Endodermal cell (in vitro differentiated cells): ENCODE data around the gene CTAG1B. TPM values are rescaled to one million over a fixed set of nuclear protein-coding genes. Genes with fewer than 3 reads are reported as not detected.
"Not testable (repeated sequence)": the region's sequence is repeated elsewhere in the genome, so short reads cannot be mapped to it uniquely, and the experiment has no call there.

Experiments
- DNase-seq: peaks from one replicate; pipeline ENCODE4 v3.0.0-alpha.2; 2017
- H3K27ac ChIP-seq: 2 replicates; pipeline ENCODE4 v1.5.1; 2013; ENCODE audit warnings: mild to moderate bottlenecking, low read depth, low read length, moderate library complexity
- H3K27me3 ChIP-seq: 2 replicates; pipeline ENCODE4 v1.6.1; 2013; ENCODE audit warnings: mild to moderate bottlenecking, low read length, moderate library complexity; ENCODE audit not compliant: insufficient read depth, control insufficient read depth, poor library complexity, severe bottlenecking
- H3K36me3 ChIP-seq: 2 replicates; pipeline ENCODE4 v1.7.0; 2013; ENCODE audit warnings: mild to moderate bottlenecking, low read length, moderate library complexity; ENCODE audit not compliant: control insufficient read depth, insufficient read depth
- H3K4me1 ChIP-seq: one replicate; pipeline ENCODE4 v1.7.0; 2013; ENCODE audit warnings: low read length; ENCODE audit not compliant: control insufficient read depth, insufficient read depth
- H3K4me3 ChIP-seq: 2 replicates; pipeline ENCODE4 v1.5.1; 2013; ENCODE audit warnings: mild to moderate bottlenecking, low read length, moderate library complexity
- H3K9ac ChIP-seq: 2 replicates; pipeline ENCODE4 v1.6.1; 2013; ENCODE audit warnings: mild to moderate bottlenecking, low read length, moderate library complexity; ENCODE audit not compliant: poor library complexity, severe bottlenecking; ENCODE audit errors: extremely low read depth
- H3K9me3 ChIP-seq: 2 replicates; pipeline ENCODE4 v1.6.1; 2013; ENCODE audit warnings: mild to moderate bottlenecking, low read length, moderate library complexity; ENCODE audit not compliant: control insufficient read depth
- H3K27ac Mint-ChIP-seq: 2 replicates; pipeline ENCODE4 v1.8.0; 2020; ENCODE audit warnings: mixed read lengths
- H3K27me3 Mint-ChIP-seq: 2 replicates; pipeline ENCODE4 v1.8.0; 2021; ENCODE audit warnings: mild to moderate bottlenecking, mixed read lengths; ENCODE audit not compliant: insufficient read depth
- H3K36me3 Mint-ChIP-seq: 2 replicates; pipeline ENCODE4 v1.8.0; 2020; ENCODE audit warnings: low read depth, mixed read lengths
- H3K4me1 Mint-ChIP-seq: 2 replicates; pipeline ENCODE4 v1.8.0; 2020; ENCODE audit warnings: mixed read lengths
- H3K4me3 Mint-ChIP-seq: 2 replicates; pipeline ENCODE4 v1.8.0; 2020; ENCODE audit warnings: mild to moderate bottlenecking, moderate library complexity, mixed read lengths
- H3K9me3 Mint-ChIP-seq: 2 replicates; pipeline ENCODE4 v1.8.0; 2020; ENCODE audit warnings: mild to moderate bottlenecking, mixed read lengths
- WGBS, 2 experiments: methylation state at CpG; one replicate each; pipeline versions ENCODE4 v1.1.5 to v1.1.7; 2013; ENCODE audit warnings: missing lambda C conversion rate in 2 of 2, mixed read lengths in 1 of 2; ENCODE audit not compliant: insufficient coverage in 1 of 2, insufficient read length in 1 of 2; 5-methylcytosine and 5-hydroxymethylcytosine counted together
- total RNA-seq, 2 donors: library from RNA; stranded (reverse); fragmentation: NEBNext Ultra II Directional in 1 of 2; extraction: Animal tissue kit (Norgen Biotek cat#: 25700) in 1 of 2; gene quantifications; 2 replicates in 1 of 2; 3 replicates in 1 of 2; pipeline ENCODE4 v1.2.1, GENCODE V29; 2021
- TF ChIP-seq, protein P1 (sequence below): fragments of 200-600 bp; sonication (generic); conservative IDR thresholded peaks from 2 replicates; pipeline ENCODE4 v1.5.0; 2021; ENCODE audit warnings: antibody characterized with exemption, mild to moderate bottlenecking

CTAG1B gene
- total RNA-seq, 2 donors from 2014 or later, result not detected

DNA sequence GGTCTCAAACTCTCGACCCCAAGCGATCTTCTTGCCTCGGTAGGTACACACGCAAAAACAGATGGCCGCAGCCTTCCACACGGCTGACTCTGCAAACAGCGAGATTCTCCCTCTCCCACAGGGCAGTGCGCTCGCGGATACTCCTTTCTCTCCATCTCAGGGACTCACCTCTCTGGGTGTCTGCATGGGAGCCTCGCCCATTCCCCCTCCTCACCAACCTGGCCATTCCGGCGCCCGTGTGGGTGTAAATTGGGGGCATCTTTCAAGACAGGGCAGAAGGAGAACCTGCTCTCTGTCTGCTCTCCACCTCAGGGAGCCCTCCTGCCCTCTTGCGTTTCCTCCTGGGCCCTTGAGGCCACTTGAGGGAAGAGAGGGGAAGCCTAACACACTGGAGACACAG lies 29.8 kb upstream of the CTAG1B start:
- H3K4me1 ChIP-seq, result no peaks in the 10 kb centered on the region
- TF ChIP-seq, protein P1, sequence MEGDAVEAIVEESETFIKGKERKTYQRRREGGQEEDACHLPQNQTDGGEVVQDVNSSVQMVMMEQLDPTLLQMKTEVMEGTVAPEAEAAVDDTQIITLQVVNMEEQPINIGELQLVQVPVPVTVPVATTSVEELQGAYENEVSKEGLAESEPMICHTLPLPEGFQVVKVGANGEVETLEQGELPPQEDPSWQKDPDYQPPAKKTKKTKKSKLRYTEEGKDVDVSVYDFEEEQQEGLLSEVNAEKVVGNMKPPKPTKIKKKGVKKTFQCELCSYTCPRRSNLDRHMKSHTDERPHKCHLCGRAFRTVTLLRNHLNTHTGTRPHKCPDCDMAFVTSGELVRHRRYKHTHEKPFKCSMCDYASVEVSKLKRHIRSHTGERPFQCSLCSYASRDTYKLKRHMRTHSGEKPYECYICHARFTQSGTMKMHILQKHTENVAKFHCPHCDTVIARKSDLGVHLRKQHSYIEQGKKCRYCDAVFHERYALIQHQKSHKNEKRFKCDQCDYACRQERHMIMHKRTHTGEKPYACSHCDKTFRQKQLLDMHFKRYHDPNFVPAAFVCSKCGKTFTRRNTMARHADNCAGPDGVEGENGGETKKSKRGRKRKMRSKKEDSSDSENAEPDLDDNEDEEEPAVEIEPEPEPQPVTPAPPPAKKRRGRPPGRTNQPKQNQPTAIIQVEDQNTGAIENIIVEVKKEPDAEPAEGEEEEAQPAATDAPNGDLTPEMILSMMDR, result no peak
- no peak overlapping the region for H3K9ac ChIP-seq
- no peak for DNase-seq
- Mint-ChIP-seq H3K4me1 (no peaks in the 10 kb centered on the region), H3K27ac (no peak overlapping the region), H3K27me3 (no peaks in the 10 kb centered on the region), H3K9me3 (peaks cover 25% of the 10 kb centered on the region), H3K4me3 (no peak overlapping the region), H3K36me3 (no peaks in the 10 kb centered on the region)
- H3K36me3 ChIP-seq, result no peaks in the 10 kb centered on the region
- no peaks in the 10 kb centered on the region for H3K9me3 ChIP-seq
- H3K4me3 ChIP-seq, result no peak overlapping the region
- no peaks in the 10 kb centered on the region for H3K27me3 ChIP-seq
- no peak overlapping the region for H3K27ac ChIP-seq
- 94% methylated on average over 11 of the region's 15 CpGs; no CpG with 5 or more reads in 1 of the 2 experiments for WGBS, 2 experiments

DNA sequence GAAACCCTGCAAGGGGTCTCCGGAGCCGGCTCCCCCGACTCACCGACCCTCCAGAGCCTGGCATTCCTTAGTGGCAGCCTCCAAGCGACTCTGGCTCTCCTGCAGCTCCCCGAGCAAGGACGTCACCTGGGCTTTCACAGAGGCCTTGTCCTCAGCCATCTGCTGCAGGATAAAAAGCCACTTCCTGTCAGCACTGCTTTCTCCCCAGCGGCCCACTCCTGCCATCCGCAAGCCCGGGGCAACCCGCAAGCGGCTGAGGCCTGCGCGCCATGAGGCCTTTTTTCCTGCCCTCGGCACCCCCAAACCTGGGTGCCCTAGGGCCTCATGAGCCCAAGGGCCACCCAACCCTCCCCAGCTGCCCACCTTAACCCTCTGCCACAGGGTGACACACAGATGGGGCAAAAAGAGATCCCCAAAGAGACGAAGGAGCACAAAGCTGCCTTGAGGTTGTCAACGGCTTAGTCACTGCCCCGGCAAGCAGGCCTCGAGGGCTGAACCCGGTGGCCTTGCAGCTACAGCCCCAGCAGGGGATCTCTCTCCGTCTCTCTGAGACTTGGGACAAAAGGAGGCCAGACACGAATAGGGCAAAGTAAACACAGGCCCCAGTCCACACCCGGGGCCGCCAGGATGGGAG lies 26.8 kb upstream of the CTAG1B start:
- H3K4me3 ChIP-seq, H3K36me3 ChIP-seq, H3K4me1 ChIP-seq, DNase-seq, H3K9me3 ChIP-seq, H3K4me3 Mint-ChIP-seq, H3K9ac ChIP-seq, H3K27me3 ChIP-seq, H3K27me3 Mint-ChIP-seq, H3K36me3 Mint-ChIP-seq, H3K4me1 Mint-ChIP-seq, H3K27ac ChIP-seq, H3K27ac Mint-ChIP-seq: not testable (repeated sequence)
- peaks cover 19% of the 10 kb centered on the region for H3K9me3 Mint-ChIP-seq
- no CpG with 5 or more reads among the region's 24 CpGs for WGBS, 2 experiments

DNA sequence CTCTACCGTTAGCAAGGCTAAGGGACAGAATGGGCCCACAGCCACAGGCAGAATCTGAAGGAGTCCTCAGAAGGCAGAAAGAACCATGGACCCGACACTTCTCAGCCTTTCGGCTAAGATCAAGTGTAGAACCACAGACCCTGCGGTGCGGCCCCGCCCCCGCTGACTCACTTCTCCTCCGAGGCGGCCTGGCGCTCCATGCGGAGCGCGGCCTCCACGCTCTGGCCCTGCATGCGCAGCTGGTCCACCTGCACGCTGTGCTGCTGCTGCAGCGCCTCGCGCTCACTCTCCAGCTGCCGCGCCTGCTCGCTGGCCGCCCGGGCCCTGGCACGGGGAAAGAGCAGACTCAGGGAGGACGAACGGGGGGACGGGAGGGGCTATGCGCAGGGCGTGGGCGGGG lies 24.6 kb upstream of the CTAG1B start:
- not testable (repeated sequence) for H3K27ac ChIP-seq, H3K27me3 ChIP-seq, H3K9me3 ChIP-seq, H3K9me3 Mint-ChIP-seq, DNase-seq, H3K4me3 ChIP-seq, H3K36me3 Mint-ChIP-seq, H3K27me3 Mint-ChIP-seq, H3K4me3 Mint-ChIP-seq, H3K27ac Mint-ChIP-seq, H3K4me1 ChIP-seq, H3K9ac ChIP-seq, H3K36me3 ChIP-seq, H3K4me1 Mint-ChIP-seq
- WGBS, 2 experiments, result no CpG with 5 or more reads among the region's 31 CpGs

DNA sequence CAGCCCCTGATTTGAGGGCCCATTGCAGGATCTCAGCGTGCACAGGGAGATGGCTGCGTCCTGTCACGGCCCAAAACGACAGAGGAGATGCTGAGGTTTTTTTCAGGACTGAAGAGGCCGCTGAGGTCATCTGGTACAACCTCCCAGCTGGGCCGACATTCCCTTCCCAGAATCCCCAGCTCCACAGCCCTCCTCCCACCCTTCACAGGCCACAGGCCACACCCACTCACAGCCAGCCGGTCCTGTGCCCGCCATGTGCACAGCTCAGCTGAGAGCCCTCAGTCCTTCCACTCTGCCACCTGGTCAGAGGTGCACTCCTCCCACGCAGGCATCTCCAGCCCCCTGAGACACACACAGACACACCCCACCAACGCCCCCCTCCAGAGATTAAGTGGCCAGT lies 22.7 kb upstream of the CTAG1B start:
- no CpG with 5 or more reads among the region's 10 CpGs for WGBS, 2 experiments
- H3K9me3 ChIP-seq, H3K36me3 Mint-ChIP-seq, H3K27me3 ChIP-seq, H3K4me3 ChIP-seq, H3K9ac ChIP-seq, H3K27ac Mint-ChIP-seq, H3K4me1 ChIP-seq, H3K27ac ChIP-seq, H3K36me3 ChIP-seq, H3K4me3 Mint-ChIP-seq, H3K27me3 Mint-ChIP-seq, DNase-seq, H3K9me3 Mint-ChIP-seq, H3K4me1 Mint-ChIP-seq: not testable (repeated sequence)

DNA sequence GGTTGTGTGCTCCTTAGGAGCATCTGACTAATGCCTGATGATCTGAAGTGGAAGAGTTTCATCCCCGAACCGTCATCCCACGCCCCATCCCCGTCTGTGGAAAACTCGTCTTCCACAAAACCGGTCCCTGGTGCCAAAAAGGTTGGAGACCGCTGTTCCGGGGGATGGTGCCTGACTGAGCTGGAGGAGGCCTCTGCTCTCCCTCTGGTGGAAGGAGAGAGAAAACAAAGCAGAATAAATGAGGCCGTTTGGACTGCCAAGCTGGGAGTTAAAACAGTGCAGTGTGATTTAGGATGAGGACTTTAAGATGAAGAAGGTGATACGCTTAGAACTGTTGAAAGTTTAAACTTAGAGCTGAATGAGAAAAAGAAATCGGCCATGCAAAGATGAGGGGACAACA lies 14.6 kb upstream of the CTAG1B start:
- not testable (repeated sequence) for H3K9ac ChIP-seq, H3K9me3 ChIP-seq, H3K27me3 Mint-ChIP-seq, H3K36me3 ChIP-seq, H3K4me3 Mint-ChIP-seq, H3K9me3 Mint-ChIP-seq, H3K27ac ChIP-seq, H3K4me1 Mint-ChIP-seq, H3K36me3 Mint-ChIP-seq, H3K27me3 ChIP-seq, H3K4me3 ChIP-seq, H3K4me1 ChIP-seq, H3K27ac Mint-ChIP-seq, DNase-seq
- no CpG with 5 or more reads among the region's 11 CpGs for WGBS, 2 experiments

DNA sequence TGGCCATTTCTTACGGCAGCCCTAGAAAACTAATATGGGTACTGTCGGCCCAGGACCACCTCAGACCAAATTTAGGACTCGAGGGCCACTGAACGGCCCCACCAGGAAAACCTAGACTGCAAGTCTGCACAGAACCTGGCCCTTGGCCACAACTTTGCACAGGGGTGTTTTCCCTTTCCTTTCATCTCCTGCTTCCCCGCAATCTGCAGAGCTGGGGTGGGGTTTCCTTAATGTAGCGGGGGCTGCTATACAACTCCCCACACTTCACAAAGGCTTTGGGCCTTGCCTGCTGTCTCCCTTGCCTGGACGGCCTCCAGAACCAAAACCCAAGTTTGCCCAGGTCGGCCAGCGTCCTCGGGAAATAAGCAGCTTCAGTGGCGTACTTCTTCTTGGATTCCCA lies 11.9 kb upstream of the CTAG1B start:
- H3K9me3 Mint-ChIP-seq, H3K27ac Mint-ChIP-seq, H3K27me3 ChIP-seq, H3K36me3 ChIP-seq, H3K27me3 Mint-ChIP-seq, DNase-seq, H3K4me1 ChIP-seq, H3K4me1 Mint-ChIP-seq, H3K27ac ChIP-seq, H3K4me3 Mint-ChIP-seq, H3K36me3 Mint-ChIP-seq, H3K9me3 ChIP-seq, H3K4me3 ChIP-seq, H3K9ac ChIP-seq: not testable (repeated sequence)
- no CpG with 5 or more reads among the region's 11 CpGs for WGBS, 2 experiments
